HG03457 (cell line): ENCODE data around the gene PMCH.
"Not testable (repeated sequence)": the region's sequence is repeated elsewhere in the genome, so short reads cannot be mapped to it uniquely, and the experiment has no call there.

Source experiments
- ATAC-seq: cut with Tn5 transposase; IDR thresholded peaks from one replicate; pipeline ENCODE4 v1.9.1; 2021; ENCODE audit warnings: moderate number of reproducible peaks; ENCODE audit not compliant: unreplicated experiment

PMCH gene, protein sequence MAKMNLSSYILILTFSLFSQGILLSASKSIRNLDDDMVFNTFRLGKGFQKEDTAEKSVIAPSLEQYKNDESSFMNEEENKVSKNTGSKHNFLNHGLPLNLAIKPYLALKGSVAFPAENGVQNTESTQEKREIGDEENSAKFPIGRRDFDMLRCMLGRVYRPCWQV

DNA sequence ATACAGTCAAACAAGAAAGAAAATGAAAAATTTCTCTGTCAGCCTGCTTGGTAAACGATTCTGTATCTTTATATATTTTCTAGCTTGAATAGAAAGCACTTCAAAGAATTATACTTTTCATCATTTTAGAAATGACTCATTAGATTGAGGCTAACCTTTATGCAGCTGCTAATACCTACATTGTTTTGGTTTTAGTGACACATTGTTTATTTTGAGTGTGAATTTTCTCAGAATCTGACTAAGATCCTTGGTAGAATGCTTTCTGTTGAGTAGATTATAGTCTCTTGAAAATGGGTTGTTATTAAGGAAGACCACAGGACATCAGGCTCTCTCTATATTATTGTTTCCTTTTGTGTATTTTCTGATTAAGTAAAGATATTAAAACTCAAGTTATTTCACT, at the start of gene PMCH:
Gene PMCH, minus strand, starts transcription at position 45 of the 400 bp plus-strand sequence. CDS start 63 bp downstream, outside the sequence.
- no peak for ATAC-seq

- not testable (repeated sequence) for ATAC-seq
Observed at GRCh38 chr12:102240859-102241258, 43.2 kb upstream of the PMCH start.

DNA sequence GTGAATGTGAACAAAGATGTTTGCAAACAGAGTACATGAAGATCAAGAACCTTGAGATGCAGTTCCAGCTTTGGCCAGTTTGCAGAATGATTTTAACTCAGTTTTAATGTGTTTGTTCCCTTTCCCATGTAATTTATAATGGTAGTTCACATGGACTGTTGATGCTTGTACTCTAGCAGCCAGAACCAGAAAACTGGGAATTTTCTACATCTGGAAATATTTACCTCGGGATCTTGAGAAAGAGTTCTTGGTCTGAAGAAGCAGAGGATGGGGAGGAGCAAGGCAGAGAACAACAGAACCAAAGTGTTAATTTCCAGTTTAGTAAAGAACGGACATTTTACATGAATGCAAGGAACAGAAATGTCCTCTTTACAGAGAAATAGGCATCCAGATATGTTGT, 37.0 kb upstream of the PMCH start:
- no peak for ATAC-seq

DNA sequence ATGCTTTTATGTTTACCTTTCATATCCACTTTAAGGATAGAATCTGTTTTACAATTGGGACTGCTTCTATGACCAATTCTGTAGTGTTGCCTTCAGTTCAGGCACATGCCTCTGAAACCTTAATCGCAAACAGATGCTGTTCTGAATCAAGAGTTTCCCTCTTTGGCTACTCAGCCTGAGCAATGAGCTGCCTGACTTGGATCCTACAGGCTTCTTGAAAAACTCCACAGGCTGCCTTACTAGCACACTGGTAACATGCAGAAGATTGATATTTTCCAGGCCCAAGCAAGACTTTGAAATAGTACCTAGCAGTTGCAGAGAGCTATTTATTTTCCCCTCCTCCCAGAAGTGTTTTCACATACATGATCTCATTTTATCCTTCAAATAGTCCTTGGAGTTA, 34.8 kb upstream of the PMCH start:
- ATAC-seq: no peak

DNA sequence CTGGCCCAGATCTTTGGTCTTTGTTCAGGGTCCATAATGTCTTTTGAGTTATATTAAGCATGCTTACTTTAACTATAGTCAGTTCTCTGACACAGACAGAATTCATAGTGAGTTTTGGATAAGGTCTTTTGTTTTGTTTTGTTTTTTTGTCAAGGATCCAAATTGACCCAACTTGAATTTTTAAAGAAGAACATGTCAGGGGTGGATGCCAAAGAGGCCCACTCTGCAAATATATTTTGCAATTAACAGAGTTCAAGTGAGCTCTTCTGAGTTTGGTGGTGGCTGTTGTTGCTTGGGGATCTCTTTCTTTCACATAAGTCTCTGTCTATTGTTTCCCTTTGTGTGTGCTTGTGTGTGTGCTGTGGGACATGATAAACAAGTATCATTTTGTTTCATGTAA, 34.4 kb upstream of the PMCH start:
- ATAC-seq: no peak

DNA sequence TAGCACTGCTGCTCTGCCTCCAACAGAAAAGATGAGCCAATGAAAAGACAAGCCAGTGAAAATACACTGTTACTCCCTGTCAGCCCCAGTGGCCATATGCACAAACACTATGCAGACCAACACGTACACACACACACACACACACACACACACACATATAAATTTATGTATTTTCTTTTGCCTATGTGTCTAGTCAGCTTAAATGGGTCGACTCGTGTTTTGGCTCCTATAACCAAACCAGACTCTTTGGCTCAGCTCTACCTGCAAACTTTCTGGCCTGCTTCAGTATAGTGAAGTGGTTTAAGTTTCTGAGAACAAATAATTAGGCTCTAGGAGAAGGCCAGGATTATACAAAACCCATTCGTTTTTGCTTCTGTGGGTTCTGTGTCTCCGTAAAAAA, 30.3 kb upstream of the PMCH start:
- no peak for ATAC-seq

DNA sequence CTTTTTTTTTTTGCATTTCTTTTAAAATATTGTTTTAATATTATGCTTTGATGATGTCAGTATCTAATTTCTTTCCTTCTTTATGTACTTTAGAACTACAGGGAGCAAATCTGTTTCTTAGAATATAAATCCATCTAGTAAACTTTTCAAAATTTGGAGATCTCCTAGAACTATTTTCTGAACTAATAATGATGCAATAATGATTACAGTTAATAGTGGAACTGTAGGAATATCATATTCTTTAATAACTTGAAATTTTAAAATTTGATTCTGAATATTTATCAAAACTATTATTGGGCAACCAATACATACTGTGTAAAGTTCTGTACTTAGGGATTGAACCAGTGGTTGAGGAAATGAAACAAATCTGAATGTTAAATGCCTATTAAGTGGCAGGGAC, 23.1 kb upstream of the PMCH start:
- no peak for ATAC-seq

DNA sequence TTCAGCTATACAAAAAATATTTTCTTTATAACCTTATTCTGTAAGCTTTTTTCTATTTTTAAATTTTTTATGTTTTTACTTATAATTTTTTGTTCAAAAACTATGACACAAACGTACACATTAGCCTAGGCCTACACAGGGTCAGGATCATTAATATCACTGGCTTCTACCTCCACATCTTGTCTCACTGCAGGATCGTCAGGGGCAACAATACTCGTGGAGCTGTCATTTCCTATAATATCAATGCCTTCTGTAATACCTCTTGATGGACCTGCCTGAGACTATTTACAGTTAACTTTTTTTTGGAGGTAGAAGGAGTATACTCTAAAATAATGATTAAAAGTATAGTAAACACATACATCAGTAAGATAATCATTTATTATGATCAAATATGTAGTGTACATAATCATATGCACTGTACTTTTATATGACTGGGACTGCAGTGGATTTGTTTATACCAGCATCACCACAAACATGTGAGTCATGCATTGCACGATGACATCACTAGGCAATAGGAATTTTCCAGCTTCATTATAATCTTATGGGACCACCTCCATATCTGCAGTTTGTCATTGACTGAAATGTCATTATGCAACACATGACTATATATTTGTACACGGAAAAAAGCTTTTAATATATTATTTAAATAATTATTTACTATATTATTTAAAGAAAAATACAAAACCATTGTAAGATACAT, 18.5 kb upstream of the PMCH start:
- no peak for ATAC-seq

- no peak for ATAC-seq
Observed at GRCh38 chr12:102204025-102204424, 6.4 kb upstream of the PMCH start.

DNA sequence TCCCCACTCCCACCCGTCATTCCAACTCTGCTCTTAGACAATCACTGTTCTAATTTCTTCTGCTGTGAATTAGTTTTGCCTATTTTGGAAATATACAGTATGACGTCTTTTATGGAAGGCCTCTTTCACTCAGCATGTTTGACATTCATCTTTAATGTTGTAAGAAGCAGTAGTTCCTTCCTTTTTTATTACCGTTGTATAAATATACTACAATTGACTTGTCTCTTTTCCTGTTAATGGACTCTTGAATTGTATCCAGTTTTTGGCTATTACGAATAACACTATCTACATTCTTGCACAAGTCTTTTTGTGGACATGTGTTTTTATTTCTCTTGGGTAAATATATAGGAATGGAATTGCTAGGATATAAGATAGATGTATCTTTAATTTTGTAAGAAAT, 4.9 kb upstream of the PMCH start:
- no peak for ATAC-seq

- ATAC-seq: no peak
Observed at GRCh38 chr12:102201436-102202061, 3.9 kb upstream of the PMCH start.

DNA sequence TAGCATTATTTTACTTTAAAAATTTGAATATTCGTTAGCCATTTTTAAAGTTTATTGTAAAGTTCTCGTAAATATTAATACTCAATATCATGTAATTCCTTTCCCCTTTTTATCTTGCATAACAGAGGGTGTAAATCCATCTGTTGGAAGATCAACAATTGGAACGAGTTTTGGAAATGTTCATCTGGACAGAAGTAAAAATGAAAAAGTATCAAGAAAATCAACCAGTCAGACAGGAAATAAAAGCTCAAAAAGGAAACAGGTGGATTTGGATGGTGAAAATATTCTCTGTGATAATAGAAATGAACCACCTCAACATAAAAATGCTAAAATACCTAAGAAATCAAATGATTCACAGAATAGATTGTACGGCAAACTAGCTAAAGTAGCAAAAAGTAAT, 1.8 kb downstream of the PMCH start:
- no peak for ATAC-seq

DNA sequence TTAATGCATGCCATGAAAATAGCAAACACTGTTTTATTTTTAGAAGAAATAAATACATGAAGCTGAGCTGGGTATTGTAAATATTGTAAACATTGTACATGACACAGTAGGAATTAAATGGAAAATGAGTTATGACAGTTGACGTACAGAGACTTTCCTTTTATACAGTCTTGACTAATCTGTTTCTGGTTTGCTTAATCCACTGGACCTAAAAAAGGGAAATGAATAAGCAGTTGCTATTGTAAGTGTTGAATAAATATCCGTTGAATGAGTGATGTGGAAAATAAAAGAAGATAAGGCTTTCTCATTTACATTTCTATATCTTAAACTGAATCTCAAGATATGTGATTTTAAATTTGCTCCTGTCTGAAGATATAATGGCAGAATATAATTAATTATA, 15.0 kb downstream of the PMCH start:
- ATAC-seq: no peak

- no peak for ATAC-seq
Observed at GRCh38 chr12:102174761-102175160, 22.9 kb downstream of the PMCH start.

GRCh38 chr12:102174117-102174516, 23.5 kb downstream of the PMCH start:
- no peak for ATAC-seq

GRCh38 chr12:102172436-102172835, 25.2 kb downstream of the PMCH start:
- no peak for ATAC-seq

- ATAC-seq: no peak
Observed at GRCh38 chr12:102171951-102172350, 25.7 kb downstream of the PMCH start.

GRCh38 chr12:102169922-102170621, 27.6 kb downstream of the PMCH start:
- ATAC-seq: no peak

- no peak for ATAC-seq
Observed at GRCh38 chr12:102167821-102168604, 29.6 kb downstream of the PMCH start.

DNA sequence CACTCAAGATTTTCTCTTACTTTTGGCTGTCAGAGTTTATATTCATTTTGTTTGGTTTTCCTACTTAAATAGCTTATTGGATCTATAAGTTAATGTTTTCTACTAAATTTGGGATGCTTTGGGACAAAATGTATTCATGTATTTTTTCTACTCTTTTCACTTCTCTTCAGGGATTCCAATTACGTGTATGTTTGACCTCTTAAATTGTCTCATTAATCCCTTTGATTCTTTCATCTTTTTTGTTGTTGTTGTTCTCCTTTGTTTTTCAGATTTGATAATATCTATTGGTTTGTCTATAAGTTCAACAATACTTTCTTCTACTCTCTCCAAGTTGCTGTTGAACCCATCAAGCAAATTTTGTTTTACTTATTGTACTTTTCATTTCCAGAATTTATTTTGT, 34.2 kb downstream of the PMCH start:
- ATAC-seq: no peak

DNA sequence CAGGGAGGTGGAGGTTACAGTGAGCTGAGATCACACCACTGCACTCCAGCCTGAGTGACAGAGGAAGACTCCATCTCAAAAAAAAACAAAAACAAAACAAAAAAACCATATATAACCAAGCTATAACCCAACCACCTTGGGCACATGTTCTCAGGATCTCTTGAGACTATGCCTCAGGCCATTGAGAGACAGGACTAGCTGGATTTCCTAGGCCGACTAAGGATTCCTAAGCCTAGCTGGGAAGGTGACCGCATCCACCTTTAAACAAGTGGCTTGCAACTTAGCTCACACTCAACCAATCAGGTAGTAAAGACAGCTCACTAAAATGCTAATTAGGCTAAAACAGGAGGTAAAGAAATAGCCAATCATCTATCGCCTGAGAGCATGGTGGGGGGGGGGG, 42.4 kb downstream of the PMCH start:
- not testable (repeated sequence) for ATAC-seq
